ENCODE results near the gene MYOM1.

Gene MYOM1

DNA sequence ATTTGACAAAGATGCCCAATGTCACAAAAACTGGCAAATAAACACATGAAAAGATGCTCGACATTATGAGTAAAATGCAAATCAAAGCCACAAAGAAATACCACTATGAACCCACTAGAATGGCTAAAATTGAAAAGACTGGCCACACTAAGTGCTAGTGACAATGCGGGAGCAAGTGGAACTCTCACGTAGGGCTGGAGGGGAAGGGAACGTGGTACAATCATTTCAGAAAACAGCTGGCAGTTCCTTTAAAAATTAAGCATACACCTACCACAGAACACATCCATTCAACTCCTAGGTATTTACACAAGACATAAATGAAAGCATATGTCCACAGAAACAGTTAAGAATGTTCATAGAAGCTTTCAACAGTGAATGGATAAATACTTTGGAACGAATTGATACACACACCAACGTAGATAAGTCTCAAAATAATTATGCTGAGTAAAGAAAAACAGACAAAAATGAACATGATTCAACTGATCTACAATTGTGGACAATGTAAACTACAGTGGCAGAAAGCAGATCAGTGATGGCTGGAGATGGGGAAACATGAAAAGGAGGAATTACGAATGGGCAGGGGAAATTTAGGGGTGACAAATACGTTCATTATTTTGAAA is 71.7 kb downstream of the MYOM1 start:
- no peak for DNase-seq

DNA sequence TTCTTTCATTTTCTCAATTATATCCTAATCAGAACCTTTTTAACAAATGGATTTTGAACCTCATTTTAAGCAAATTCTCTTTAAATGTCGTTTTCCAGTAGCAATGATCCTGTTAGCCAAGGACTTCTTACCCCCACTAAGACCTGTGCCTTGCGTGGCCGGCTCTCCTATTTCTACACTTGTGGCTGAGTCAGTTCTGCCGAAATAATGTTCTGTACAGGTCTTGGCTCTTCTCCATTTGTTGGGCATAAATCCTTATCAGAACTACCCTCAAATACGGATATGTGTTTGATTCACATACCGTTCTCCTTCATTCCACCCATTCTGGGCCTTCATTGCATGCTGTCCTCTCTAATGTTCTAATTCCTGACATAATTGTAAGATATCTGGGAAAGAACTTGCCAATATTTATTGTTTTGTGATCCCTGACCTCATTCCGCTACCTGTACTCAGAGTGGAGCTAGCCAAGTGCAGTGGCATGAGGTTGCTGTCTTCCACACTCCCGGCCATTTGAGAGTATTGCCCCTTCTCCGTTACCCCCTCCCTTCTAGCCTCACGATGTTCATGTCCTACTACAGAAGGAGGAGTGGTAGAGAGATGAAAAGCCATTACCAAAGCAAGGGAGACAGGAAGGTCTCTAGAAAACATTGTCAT is 78.7 kb downstream of the MYOM1 start:
- DNase-seq = no peak

- DNase-seq = no peak
Observed at GRCh38 chr18:3140342-3140741, 79.4 kb downstream of the MYOM1 start.

- no peak for DNase-seq
Observed at GRCh38 chr18:3139406-3139805, 80.4 kb downstream of the MYOM1 start.

DNA sequence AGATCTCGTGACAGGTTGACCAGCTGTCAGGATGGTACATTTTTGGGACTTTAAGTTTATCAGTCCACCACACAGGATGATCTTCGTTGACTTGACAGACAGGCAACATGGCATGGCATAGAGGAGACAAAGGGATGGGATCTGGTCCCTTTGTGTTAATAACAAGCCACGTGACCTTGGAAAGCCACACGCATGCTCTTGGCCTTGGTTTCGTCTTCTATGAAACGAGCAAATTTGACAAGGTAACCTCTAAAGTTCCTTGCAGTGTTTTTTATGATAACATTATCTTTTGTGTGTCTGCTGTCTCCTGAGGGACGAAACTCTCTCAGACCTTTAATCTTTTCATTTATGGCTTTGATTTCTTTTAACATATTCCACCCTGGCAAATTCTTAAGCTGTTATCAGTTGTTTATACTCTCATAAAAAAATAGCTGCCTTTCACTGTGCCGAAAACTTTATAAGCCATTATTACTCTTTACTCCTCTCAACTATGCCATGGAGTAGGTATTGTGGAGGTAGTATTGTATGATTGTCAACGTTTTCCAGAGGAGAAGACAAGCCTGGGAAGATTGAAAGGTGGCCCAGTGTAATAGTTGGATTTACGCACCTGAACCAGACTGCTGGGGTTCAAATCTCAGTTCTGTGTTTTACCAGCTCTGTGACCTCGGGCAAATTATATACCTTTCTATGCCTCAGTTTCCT is 81.3 kb downstream of the MYOM1 start:
- no peak for DNase-seq

- DNase-seq = no peak
Observed at GRCh38 chr18:3135536-3135935, 84.2 kb downstream of the MYOM1 start.

GRCh38 chr18:3132700-3133099 is 87.1 kb downstream of the MYOM1 start:
- DNase-seq = no peak

DNA sequence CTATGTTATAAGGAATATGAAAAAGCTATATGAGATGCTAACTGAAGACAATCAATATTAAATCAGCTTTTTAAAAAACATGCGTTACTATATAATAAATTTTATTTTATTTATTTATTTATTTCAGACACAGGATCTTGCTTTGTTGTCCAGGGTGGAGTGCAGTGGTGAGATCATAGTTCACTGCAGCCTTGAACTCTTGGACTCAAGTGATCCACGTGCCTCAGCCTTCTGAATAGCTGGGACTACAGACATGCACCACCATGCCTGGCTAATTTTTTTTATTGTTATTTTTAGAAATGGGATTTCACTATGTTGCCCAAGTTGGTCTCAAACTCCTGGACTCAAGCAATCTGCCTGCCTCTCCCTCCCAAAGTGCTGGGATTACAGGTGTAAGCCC is 89.4 kb downstream of the MYOM1 start:
- no peak for DNase-seq

- DNase-seq = no peak
Observed at GRCh38 chr18:3129053-3129864, 90.5 kb downstream of the MYOM1 start.

GRCh38 chr18:3126457-3127097 is 93.2 kb downstream of the MYOM1 start:
- no peak for DNase-seq

GRCh38 chr18:3124822-3125221 is 94.9 kb downstream of the MYOM1 start:
- DNase-seq = no peak

- no peak for DNase-seq
Observed at GRCh38 chr18:3122851-3123250, 96.9 kb downstream of the MYOM1 start.

- DNase-seq = no peak
Observed at GRCh38 chr18:3121259-3121658, 98.5 kb downstream of the MYOM1 start.

- no peak for DNase-seq
Observed at GRCh38 chr18:3120356-3120755, 99.4 kb downstream of the MYOM1 start.

- no peak for DNase-seq
Observed at GRCh38 chr18:3119401-3120341, 100.1 kb downstream of the MYOM1 start.

DNA sequence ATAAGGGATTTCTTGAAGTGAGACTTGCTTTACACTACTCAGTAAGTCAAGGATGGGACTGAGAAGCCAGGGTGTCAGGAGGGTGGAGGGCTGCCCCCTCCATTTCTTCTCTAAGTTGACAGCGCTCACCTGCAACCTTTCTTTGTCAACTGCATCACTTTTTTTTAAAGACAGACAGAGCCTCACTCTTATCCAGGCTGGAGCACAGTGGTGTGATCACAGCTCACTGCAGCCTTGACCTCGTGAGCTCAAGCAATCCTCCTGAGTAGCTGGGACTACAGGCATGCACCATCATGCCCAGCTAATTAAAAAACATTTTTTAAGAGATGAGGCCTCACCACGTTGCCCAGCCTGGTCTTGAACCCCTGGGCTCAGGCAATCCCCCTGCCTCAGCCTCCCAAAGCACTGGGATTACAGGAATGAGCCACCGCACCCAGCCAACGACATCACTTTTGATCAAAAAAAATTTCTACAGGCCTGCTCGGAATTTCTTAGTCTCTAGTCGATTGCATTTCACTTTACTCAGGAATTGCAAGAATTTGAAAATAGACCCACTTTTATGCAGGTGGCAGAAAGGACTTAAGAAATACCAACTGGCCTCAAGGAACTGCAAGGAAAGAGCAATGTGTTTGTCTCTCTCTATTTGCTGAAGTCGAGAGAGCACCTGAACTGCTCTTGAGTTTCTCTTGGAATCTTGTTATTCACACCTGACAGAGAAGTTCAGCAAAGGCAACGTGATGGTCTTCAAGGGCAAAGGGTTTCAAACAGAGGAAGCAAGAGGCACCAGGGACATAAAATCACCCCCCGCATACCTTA is 101.4 kb downstream of the MYOM1 start:
- DNase-seq = peak; percentile 72

DNA sequence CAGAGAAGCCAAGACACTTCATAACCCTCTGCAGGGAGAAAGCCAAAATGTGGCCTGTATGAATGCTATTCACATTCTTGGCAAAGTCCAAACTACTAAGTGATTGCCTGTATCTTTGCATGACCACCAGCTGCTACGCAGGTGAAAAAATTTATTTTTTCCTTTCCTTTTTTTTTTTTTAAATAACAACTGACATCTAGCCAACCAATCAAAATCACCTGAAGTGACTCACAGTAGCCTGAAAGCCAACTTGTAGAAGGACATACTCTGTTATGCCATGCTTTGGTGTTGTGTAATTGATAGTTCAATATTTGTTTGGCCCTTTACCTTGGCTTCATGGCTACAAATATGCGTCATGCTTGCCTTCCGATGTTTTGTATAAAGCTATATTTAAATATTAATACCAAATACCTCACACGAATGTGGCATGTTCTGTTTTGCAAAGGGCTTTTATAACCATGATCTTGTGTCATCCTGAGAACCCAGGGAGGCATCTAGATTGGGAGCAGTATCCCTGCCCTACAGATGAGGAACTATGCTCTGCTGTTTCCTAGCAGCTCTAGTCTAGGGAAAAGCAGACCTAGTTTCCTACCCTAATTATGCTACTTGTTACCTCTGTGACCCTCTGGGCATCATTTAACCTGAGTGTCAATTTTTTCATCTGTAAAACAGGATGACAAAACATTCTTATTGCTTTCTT is 102.1 kb downstream of the MYOM1 start:
- peak; percentile 97 for DNase-seq

DNA sequence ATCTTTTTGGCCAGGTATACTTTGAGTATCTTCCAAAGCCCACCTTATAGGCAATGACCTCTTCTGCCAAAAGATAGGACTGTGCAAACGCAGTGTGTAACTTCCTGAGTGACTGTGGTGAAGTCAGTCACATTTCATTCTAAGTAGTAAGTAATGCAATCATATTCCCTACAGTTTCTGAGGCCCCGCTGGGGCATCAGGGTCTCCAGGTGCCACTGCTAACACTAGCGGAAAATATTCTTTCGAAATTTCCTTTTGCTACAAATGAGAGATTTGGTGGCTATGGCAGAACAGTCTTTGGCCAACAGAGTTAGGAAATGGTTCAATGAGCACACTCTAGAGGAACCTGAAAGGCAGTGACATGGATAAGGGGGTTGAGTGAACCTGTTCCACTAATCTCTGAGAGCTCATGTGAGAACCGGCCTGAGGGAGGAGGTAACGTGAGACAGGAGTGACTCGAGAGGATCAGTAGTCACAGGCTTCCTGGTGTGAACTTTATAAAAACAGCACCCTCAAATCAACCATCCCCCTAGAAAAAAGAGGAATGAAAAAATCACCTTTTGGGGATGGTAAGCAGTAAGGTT is 104.2 kb downstream of the MYOM1 start:
- DNase-seq = peak; percentile 15

- no peak for DNase-seq
Observed at GRCh38 chr18:3114451-3114850, 105.3 kb downstream of the MYOM1 start.

DNA sequence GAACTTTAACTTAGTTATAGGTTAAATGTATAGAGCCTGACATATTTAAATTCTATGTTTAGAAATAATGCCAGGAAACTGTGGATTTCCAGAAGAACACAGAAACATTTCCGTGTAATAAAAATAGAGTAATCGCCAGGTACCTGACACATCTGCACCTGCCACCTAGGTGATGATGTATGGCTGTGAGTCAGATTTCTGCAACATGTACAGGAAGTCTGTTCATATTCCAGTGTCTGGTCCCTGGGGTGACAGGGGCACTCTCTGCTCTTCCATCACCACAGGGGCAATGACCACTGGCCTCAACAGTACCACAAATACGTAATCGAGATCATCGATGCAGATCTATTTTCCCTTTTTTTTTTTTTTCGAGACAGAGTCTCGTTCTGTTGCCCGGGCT is 105.7 kb downstream of the MYOM1 start:
- no peak for DNase-seq
